Measurements from ENCODE around the gene CDK8. TPM values are rescaled to one million over a fixed set of nuclear protein-coding genes. Genes with fewer than 3 reads are reported as not detected.

CDK8 gene
- total RNA-seq, 2 experiments from 2014 or later: 14.1 to 15.5 TPM

DNA sequence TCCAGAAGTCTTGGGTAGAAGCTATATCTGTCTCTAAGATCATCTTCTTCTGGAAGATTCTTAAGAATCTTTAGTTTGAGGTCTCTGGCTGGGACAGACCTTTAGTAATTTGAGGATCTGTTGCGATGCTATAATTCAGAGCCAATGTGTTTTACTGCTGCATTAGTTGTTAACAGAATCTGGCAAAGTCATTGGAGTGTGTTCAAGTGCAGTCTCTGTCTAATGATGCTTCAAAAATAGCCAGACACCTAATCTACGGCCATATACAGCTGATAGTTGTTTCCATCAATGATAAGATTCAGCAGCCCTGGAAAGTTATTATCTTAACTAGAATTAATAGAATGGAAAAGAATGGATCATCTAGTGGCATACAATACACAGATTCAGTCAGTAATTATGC lies 72.6 kb downstream of the CDK8 start:
- H3K9me3 Mint-ChIP-seq: peaks cover 4% of the 10 kb centered on the region
- CTCF ChIA-PET: interaction anchor here (1.2 kb wide), 1 partner anchor 26 kb away, joined by 3 read pairs; no protein-coding TSS in a partner anchor
- no peaks in the 10 kb centered on the region for H3K27me3 Mint-ChIP-seq
- peaks cover 5% of the 10 kb centered on the region for H3K36me3 Mint-ChIP-seq (ENCODE audit: low read depth)
- DNase-seq: no peak
- H3K4me1 Mint-ChIP-seq: peaks cover 20% of the 10 kb centered on the region
- no peak overlapping the region for H3K4me3 Mint-ChIP-seq
- POLR2A ChIA-PET: no interaction called here
- no peak overlapping the region for H3K27ac Mint-ChIP-seq

DNA sequence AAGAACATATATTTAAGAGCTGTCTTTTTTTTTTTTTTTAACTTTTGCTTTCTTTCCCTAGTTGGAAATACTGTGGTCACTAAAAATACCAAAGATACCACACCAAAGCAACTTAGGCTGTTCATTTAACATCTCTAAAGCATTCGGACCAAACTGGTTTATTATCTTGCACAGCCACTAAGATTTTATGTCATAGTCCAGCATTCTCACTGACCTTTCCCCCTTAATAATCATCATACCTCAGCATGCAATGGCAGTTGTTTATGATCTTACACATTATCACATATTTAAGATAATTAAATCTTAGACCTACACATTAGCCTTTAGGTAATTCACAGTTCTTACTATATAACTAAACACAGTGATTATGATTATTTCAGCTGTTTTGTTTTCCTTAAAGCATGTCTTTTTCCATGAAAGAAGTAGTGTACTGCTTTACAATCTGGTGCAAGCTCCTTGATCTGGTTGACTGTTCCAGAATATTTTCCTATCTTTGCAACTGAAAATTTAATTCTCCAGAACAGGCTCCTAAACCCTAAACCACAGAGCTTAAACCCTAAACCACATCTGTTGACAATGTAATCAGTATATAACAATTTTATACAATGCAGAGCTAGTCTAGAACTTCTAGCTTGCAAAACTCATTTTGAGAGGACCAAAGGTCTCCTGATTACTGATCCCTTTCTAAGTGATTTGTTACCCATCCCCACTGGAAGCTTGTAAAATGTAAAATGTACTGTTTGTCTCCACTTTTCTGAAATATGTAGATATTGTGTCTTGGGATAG lies 74.2 kb downstream of the CDK8 start:
- no peak overlapping the region for H3K27ac Mint-ChIP-seq
- ChIA-PET POLR2A (interaction anchor here (0.6 kb wide), 1 partner anchor 1809 kb away, joined by 3 read pairs; no protein-coding TSS in a partner anchor), CTCF (interaction anchor here (0.6 kb wide), 1 partner anchor 368 kb away, joined by 3 read pairs; no protein-coding TSS in a partner anchor)
- H3K9me3 Mint-ChIP-seq: peaks cover 4% of the 10 kb centered on the region
- H3K4me3 Mint-ChIP-seq: no peak overlapping the region
- H3K4me1 Mint-ChIP-seq: peaks cover 20% of the 10 kb centered on the region
- no peaks in the 10 kb centered on the region for H3K27me3 Mint-ChIP-seq
- no peak for DNase-seq
- H3K36me3 Mint-ChIP-seq (ENCODE audit: low read depth): peaks cover 5% of the 10 kb centered on the region

DNA sequence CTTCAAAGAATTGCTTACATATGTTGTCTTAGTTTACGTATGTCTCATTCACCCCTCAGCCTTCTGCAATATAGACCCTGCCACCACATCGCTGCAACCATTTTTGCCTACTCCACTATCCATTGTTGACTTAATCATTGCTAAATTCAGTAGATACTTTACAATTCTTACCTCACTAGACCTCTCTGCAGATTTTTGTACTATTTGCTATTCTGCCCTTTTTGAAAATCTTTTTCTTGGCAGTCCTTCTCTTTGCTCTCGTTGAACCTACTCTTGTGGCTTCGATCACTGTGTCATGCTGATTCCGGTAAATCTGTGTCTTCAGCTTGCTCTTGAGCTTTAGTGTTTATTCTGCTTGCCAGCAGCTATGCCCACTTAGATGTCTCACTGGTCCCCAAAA lies 81.2 kb downstream of the CDK8 start:
- Mint-ChIP-seq H3K36me3 (ENCODE audit: low read depth) (peaks cover 2% of the 10 kb centered on the region), H3K9me3 (no peaks in the 10 kb centered on the region), H3K27ac (no peak overlapping the region), H3K4me1 (peaks cover 2% of the 10 kb centered on the region), H3K4me3 (no peak overlapping the region), H3K27me3 (no peaks in the 10 kb centered on the region)
- no peak for DNase-seq
- ChIA-PET CTCF (no interaction called here), POLR2A (no interaction called here)

DNA sequence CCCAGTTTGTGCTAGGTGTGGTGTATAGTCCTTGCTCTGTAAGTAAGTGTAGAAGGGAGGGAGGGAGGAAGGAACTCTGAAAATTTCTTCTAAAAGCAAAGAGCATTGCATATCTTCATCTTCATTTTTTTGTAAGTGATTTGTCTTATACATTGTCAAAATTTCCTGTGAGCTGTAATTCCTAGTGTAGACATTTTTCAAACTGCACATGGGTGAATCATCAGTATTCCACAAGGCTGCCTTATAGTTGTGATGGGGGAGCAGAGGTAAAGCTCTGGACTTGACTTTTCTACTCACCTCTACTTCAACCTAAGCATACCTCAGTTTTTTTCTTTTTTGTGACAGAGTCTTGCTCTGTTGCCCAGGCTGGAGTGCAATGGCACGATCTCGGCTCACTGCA lies 86.9 kb downstream of the CDK8 start:
- no peaks in the 10 kb centered on the region for H3K27me3 Mint-ChIP-seq
- ChIA-PET CTCF (no interaction called here), POLR2A (no interaction called here)
- H3K27ac Mint-ChIP-seq: no peak overlapping the region
- no peak for DNase-seq
- no peaks in the 10 kb centered on the region for H3K9me3 Mint-ChIP-seq
- H3K36me3 Mint-ChIP-seq (ENCODE audit: low read depth): peaks cover 3% of the 10 kb centered on the region
- H3K4me3 Mint-ChIP-seq: no peak overlapping the region
- H3K4me1 Mint-ChIP-seq: no peaks in the 10 kb centered on the region

DNA sequence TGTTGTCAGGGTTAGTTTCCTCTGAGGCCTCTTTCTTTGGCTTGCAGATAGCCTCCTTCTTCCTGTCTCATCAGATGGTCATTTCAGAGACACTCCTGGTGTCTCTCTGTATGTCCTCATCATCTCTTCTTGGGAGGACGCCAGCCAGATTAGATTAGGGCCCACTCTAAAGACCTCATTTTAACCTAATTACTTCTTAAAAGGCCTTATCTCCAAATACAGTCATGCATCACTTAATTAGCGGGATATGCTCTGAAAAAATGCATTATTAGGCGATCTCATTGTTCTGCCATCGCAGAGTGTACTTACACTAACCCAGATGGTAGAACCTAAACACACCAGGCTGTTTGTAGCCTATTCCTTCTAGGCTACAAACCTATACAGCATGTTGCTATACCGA lies 89.0 kb downstream of the CDK8 start:
- CTCF ChIA-PET: no interaction called here
- no peak for DNase-seq
- H3K36me3 Mint-ChIP-seq (ENCODE audit: low read depth): peaks cover 3% of the 10 kb centered on the region
- H3K27me3 Mint-ChIP-seq: no peaks in the 10 kb centered on the region
- no peak overlapping the region for H3K4me3 Mint-ChIP-seq
- POLR2A ChIA-PET: no interaction called here
- H3K9me3 Mint-ChIP-seq: no peaks in the 10 kb centered on the region
- no peaks in the 10 kb centered on the region for H3K4me1 Mint-ChIP-seq
- H3K27ac Mint-ChIP-seq: no peak overlapping the region

DNA sequence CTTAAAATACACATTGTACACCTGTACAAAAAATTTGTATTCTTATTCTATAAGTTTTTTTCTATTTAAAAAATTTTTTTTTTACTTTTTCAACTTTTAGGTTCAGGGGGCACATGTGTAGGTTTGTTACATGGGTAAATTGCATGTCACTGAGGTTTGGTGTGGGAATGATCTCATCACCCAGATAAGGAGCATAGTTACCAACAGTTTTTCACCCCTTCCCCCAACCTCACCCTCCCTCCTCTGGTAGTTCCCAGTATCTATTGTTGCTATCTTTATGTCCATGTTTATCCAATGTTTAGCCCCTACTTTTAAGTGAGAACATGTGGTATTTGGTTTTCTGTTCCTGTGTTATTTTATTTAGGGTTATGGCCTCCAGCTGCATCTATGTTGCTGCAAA lies 89.9 kb downstream of the CDK8 start:
- Mint-ChIP-seq H3K27ac (no peak overlapping the region), H3K4me3 (no peak overlapping the region), H3K9me3 (no peaks in the 10 kb centered on the region), H3K4me1 (no peaks in the 10 kb centered on the region), H3K36me3 (ENCODE audit: low read depth) (peaks cover 3% of the 10 kb centered on the region), H3K27me3 (no peaks in the 10 kb centered on the region)
- POLR2A ChIA-PET: no interaction called here
- CTCF ChIA-PET: no interaction called here
- no peak for DNase-seq

DNA sequence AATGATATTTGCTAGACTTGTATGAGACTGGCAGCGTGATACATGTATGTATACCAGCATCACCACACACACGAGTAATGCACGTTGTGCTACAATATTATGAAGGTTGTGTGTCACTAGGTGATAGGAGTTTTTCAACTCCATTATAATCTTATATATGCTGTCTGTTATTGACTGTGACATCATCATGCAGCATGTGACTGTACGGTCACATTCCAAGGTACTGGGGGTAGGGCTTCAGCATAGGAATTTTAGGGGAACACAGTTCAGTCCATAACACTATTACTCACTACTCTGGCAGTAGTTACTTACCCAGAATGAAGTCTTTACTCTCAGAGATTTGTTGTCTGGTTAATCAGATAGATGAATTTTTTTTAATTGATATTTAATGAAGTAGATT lies 91.1 kb downstream of the CDK8 start:
- no peak overlapping the region for H3K27ac Mint-ChIP-seq
- H3K4me3 Mint-ChIP-seq: no peak overlapping the region
- no peaks in the 10 kb centered on the region for H3K4me1 Mint-ChIP-seq
- no peaks in the 10 kb centered on the region for H3K9me3 Mint-ChIP-seq
- no peaks in the 10 kb centered on the region for H3K27me3 Mint-ChIP-seq
- ChIA-PET CTCF (no interaction called here), POLR2A (no interaction called here)
- peaks cover 8% of the 10 kb centered on the region for H3K36me3 Mint-ChIP-seq (ENCODE audit: low read depth)
- no peak for DNase-seq

DNA sequence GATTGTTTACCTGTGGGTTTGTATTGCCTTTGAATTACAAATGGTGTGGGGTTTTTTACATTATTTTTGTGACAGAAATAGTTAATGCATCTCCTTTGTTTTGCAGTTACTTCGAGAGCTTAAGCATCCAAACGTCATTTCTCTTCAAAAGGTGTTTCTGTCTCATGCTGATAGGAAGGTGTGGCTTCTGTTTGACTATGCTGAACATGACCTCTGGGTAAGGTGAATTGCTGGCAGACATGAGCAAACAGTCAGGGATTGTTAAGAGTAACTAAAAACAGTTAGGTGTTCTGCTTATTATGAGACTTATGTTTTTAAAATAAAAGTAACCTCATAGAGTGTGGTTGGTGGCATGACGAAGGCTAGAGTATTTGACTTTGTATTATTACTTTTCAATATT lies 95.0 kb downstream of the CDK8 start:
- Mint-ChIP-seq H3K27me3 (no peaks in the 10 kb centered on the region), H3K27ac (no peak overlapping the region), H3K9me3 (no peaks in the 10 kb centered on the region), H3K4me3 (no peak overlapping the region), H3K4me1 (no peaks in the 10 kb centered on the region), H3K36me3 (ENCODE audit: low read depth) (peaks cover 7% of the 10 kb centered on the region)
- DNase-seq: no peak
- POLR2A ChIA-PET: no interaction called here
- CTCF ChIA-PET: no interaction called here

DNA sequence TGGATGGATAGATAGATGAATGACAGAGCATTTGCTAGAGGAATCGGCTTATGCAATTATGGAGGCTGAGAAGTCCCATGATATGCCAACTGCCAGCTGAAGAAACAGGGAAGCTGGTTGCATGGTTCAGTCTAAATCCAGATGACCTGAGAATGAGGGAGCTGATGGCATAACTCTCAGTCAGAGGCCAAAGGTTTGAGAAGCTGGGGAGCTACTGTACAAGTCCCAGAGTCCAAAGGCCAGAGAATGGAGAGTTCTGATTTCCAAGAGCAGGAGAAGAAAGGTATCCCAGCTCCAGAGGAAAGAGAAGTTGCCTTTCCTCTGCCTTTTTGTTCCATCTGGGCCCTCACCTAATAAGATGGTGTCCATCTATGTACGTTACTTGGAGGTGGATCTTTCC lies 108.3 kb downstream of the CDK8 start:
- POLR2A ChIA-PET: no interaction called here
- no peak for DNase-seq
- no peak overlapping the region for H3K27ac Mint-ChIP-seq
- CTCF ChIA-PET: no interaction called here
- H3K4me3 Mint-ChIP-seq: no peak overlapping the region
- no peaks in the 10 kb centered on the region for H3K27me3 Mint-ChIP-seq
- H3K36me3 Mint-ChIP-seq (ENCODE audit: low read depth): peaks cover 5% of the 10 kb centered on the region
- H3K9me3 Mint-ChIP-seq: peaks cover 3% of the 10 kb centered on the region
- H3K4me1 Mint-ChIP-seq: no peaks in the 10 kb centered on the region

DNA sequence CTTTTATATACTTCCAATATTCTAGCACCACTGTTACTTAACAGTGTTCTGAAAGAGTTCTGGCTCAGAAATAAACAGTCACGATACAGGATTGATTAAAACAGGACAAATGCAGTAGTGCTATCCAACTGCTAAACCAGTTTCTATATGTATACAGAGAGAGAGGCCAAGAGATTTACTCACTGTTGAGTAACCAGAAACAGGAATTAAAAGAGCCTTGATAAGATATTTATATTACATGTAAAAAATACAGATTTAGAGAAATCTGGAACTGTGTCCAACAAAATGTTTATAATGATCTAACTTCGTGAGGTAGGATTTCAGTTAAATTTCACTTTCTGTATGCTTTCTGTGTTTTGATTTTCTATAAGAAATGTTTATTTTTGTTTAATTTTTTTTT lies 116.6 kb downstream of the CDK8 start:
- Mint-ChIP-seq H3K27ac (no peak overlapping the region), H3K4me3 (no peak overlapping the region), H3K27me3 (no peaks in the 10 kb centered on the region), H3K36me3 (ENCODE audit: low read depth) (peaks cover 3% of the 10 kb centered on the region), H3K4me1 (peaks cover 8% of the 10 kb centered on the region), H3K9me3 (no peaks in the 10 kb centered on the region)
- ChIA-PET CTCF (no interaction called here), POLR2A (no interaction called here)
- no peak for DNase-seq

DNA sequence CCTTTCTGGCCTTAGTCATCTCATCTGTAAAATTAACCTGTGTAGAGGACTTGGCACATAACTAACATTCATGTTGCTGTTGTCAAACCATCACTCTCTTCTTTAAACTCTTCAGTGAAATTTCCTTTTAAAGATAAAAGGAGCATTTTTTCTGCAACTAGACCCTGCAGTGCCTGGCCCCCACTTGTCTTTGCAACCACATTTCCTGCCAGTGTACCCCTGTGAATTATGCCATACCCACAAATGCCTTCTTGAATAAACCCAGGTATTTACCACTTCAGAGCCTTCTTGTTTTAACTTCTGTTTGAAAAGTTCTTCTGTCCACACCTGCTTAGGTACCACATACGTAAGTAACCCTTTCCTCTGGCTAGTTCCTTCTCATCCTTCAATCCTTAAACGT lies 118.8 kb downstream of the CDK8 start:
- peaks cover 8% of the 10 kb centered on the region for H3K4me1 Mint-ChIP-seq
- no peak overlapping the region for H3K4me3 Mint-ChIP-seq
- H3K36me3 Mint-ChIP-seq (ENCODE audit: low read depth): peaks cover 3% of the 10 kb centered on the region
- H3K27ac Mint-ChIP-seq: no peak overlapping the region
- DNase-seq: no peak
- H3K27me3 Mint-ChIP-seq: no peaks in the 10 kb centered on the region
- POLR2A ChIA-PET: no interaction called here
- CTCF ChIA-PET: no interaction called here
- no peaks in the 10 kb centered on the region for H3K9me3 Mint-ChIP-seq

DNA sequence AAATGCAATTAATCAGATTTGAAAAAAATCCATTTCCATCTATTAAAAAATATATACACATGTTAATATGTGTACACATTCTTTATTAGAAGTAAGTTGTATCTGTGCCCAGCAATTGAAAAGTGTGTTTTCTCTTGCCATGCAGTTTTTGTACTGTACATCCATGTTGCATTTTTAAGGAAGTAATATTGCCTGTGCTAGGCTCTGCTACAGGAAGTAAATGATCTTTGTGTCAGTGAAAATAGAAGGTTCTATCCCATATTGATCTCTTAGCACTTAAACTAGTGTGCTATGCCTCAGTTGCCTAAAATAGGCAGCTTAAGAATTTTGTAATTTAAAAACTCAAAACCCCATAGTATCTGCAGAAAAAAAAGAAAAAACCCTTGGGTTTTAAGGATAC lies 122.5 kb downstream of the CDK8 start:
- ChIA-PET POLR2A (no interaction called here), CTCF (interaction anchor here (1.2 kb wide), 1 partner anchor 19 kb away, joined by 3 read pairs; no protein-coding TSS in a partner anchor)
- Mint-ChIP-seq H3K36me3 (ENCODE audit: low read depth) (no peaks in the 10 kb centered on the region), H3K4me3 (no peak overlapping the region), H3K27me3 (no peaks in the 10 kb centered on the region), H3K27ac (no peak overlapping the region), H3K9me3 (no peaks in the 10 kb centered on the region), H3K4me1 (peaks cover 10% of the 10 kb centered on the region)
- DNase-seq: no peak

DNA sequence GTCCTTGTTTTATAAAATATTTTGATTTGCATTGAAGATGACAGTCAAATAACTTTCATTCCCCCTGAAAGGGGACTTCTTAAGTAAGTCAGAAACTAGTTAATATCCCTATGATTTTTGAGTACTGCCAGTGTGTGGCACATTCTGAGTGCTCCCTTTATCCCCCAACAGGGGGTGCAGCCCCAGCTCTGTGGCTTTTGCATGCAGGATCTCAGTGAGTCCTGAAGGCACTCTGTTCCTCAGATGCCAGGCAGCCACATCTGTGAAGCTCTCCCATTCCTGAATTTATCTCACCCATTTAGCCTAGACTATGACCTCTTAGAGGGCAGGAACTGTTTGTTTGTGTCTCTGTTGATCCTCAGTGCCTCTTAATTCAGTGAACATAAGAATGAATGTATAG lies 123.1 kb downstream of the CDK8 start:
- peaks cover 15% of the 10 kb centered on the region for H3K4me1 Mint-ChIP-seq
- CTCF ChIA-PET: no interaction called here
- no peaks in the 10 kb centered on the region for H3K9me3 Mint-ChIP-seq
- POLR2A ChIA-PET: no interaction called here
- H3K27ac Mint-ChIP-seq: no peak overlapping the region
- no peaks in the 10 kb centered on the region for H3K27me3 Mint-ChIP-seq
- H3K36me3 Mint-ChIP-seq (ENCODE audit: low read depth): no peaks in the 10 kb centered on the region
- DNase-seq: no peak
- no peak overlapping the region for H3K4me3 Mint-ChIP-seq

DNA sequence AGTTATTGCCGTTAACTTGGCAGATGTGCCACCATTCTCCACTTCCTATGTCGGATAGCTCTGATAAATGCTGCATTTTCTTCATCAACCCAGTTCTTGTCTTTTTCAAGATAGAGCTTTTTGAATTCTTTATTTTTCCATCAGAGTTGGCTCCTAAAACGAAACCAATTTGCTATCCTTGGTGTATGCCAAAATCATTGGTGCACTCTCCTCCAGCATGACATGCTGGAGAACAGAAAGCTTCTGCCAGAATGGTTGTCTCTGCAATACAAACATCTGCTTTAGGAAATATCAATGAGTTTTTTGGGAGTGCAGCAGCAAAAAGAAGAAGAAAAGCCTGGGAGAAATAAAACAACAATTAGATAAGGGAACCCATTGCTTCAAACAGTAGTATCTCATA lies 124.2 kb downstream of the CDK8 start:
- no peaks in the 10 kb centered on the region for H3K36me3 Mint-ChIP-seq (ENCODE audit: low read depth)
- no peaks in the 10 kb centered on the region for H3K27me3 Mint-ChIP-seq
- no peaks in the 10 kb centered on the region for H3K9me3 Mint-ChIP-seq
- ChIA-PET POLR2A (no interaction called here), CTCF (interaction anchor here (0.6 to 0.8 kb wide), 2 partner anchors 24 to 405 kb away, joined by 3 read pairs; no protein-coding TSS in a partner anchor)
- H3K27ac Mint-ChIP-seq: no peak overlapping the region
- H3K4me1 Mint-ChIP-seq: peaks cover 8% of the 10 kb centered on the region
- no peak overlapping the region for H3K4me3 Mint-ChIP-seq
- no peak for DNase-seq
